AG09309 (cell line): Measurements from ENCODE around the gene KLHDC2.
"Not testable (repeated sequence)": the region's sequence is repeated elsewhere in the genome, so short reads cannot be mapped to it uniquely, and the experiment has no call there.

Source experiments
- DNase-seq: peaks from one replicate; pipeline ENCODE4 v3.0.0-alpha.2; 2010; ENCODE audit warnings: low read depth
- H3K4me3 ChIP-seq: 2 replicates; pipeline ENCODE4 v1.5.1; 2011; ENCODE audit warnings: mild to moderate bottlenecking, low read depth, low read length, moderate library complexity; ENCODE audit not compliant: control insufficient read depth
- TF ChIP-seq, protein P1 (sequence below): IDR thresholded peaks from 2 replicates; pipeline ENCODE4 v1.5.1; 2011; ENCODE audit warnings: mild to moderate bottlenecking, low read depth, low read length, inconsistent platforms; ENCODE audit not compliant: insufficient read depth, control insufficient read depth; ENCODE audit errors: missing control alignments

Gene KLHDC2, protein sequence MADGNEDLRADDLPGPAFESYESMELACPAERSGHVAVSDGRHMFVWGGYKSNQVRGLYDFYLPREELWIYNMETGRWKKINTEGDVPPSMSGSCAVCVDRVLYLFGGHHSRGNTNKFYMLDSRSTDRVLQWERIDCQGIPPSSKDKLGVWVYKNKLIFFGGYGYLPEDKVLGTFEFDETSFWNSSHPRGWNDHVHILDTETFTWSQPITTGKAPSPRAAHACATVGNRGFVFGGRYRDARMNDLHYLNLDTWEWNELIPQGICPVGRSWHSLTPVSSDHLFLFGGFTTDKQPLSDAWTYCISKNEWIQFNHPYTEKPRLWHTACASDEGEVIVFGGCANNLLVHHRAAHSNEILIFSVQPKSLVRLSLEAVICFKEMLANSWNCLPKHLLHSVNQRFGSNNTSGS

DNA sequence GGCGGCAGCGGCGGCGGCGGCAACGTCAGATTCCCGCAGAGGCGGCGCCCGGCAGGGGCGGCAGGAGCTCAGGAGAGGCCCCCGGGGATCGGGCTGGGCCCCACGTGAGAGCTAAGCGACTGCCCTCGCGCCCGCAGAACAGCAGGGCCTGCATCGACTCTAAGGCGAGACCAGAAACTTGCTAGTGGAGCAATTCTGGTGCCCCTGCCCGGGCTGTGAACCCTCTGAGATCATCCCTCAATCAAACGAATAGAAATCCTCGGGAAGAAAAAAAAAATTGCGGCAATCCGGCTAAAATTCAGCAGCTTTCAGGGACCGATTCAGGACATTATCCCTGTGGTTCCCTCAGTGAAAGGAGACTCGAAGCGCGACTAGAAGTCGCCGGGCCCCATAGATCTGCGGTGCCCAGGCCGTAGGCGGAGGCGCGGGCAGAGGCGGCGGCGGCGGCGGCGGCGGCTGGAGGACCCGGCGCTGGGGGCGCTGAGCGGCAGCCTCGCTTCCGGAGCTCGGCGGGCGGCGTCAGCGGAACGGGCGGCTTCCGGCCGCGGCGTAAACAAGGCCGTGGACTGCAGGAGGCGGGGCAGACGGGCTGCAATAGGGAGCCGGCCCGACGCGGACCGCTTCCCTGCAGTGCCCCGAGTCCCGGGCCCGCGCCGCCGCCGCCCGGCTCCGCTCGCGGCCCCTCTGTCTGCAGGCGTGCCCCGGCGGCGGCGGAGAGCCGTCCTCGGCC, at the start of gene KLHDC2:
Gene KLHDC2 (plus strand): TSS at position 583 of the 730 bp plus-strand sequence. CDS start 316 bp downstream, outside the sequence.
- peak within 1 kb of the TSS; percentile 93 for H3K4me3 ChIP-seq
- TF ChIP-seq, protein P1, sequence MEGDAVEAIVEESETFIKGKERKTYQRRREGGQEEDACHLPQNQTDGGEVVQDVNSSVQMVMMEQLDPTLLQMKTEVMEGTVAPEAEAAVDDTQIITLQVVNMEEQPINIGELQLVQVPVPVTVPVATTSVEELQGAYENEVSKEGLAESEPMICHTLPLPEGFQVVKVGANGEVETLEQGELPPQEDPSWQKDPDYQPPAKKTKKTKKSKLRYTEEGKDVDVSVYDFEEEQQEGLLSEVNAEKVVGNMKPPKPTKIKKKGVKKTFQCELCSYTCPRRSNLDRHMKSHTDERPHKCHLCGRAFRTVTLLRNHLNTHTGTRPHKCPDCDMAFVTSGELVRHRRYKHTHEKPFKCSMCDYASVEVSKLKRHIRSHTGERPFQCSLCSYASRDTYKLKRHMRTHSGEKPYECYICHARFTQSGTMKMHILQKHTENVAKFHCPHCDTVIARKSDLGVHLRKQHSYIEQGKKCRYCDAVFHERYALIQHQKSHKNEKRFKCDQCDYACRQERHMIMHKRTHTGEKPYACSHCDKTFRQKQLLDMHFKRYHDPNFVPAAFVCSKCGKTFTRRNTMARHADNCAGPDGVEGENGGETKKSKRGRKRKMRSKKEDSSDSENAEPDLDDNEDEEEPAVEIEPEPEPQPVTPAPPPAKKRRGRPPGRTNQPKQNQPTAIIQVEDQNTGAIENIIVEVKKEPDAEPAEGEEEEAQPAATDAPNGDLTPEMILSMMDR, result no peak
- peak; percentile 58 for DNase-seq

DNA sequence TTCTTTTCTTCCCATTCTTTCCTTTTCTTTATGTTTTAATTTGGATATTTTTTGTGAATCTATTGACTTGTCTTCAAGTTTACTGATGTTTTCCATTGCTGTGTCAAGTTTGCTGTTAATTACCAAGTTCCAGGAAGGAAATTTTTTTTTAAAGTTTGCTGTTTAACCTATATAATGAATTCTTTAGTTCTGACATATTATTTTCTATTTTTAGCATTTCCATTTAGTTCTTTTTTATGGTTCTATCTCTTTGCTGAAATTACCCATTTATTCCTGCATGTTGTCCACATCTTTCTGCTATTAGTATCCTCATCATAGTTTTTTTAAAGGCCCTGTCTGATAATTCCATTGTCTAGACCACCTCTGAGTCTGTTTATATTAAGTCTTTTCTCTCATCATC, 47.2 kb upstream of the KLHDC2 start:
- no peak for DNase-seq
- TF ChIP-seq, protein P1, result no peak
- no peak overlapping the region for H3K4me3 ChIP-seq

DNA sequence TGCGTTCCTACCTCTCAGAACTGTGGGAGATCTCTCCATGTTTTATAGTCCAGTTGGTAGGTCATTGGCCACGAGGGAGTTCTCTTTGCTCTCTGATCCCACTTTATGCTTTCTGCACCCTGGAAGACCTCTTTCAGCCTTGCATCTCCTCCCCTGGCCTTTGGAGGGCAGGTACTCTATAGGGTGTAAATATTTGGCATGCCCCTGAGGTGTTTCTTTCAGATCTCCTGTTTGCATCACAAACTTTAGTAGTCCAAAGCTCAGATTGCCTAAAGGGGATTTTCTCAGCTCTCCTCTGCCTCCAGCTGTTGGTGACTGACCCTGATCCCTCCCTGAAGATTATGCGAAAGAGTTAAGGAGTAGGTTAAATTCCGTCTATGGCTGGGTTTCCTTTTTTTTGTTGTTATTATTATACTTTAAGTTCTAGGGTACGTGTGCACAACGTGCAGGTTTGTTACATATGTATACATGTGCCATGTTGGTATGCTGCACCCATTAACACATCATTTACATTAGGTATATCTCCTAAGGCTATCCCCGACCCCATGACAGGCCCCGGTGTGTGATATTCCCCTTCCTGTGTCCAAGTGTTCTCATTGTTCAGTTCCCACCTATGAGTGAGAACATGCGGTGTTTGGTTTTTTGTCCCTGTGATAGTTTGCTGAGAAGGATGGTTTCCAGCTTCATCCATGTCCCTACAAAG, 46.1 kb upstream of the KLHDC2 start:
- not testable (repeated sequence) for DNase-seq, H3K4me3 ChIP-seq

DNA sequence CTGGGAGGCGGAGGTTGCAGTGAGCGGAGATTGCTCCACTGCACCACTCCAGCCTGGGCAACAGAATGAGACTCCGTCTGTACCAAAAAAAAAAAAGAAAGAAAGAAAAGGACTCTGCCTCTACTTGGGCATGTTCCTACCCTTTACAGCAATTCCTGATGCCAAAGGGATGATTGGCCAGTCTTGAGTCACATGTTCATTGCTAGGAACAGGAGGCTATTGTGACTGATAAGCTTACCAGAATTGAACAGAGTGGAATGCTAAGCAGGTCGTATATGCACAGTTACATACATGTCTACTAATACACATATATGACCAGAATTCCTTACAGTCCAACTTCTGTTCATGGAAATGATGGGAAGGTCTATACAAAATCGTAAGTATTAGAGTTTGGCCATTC, 40.8 kb upstream of the KLHDC2 start:
- TF ChIP-seq, protein P1, result no peak
- DNase-seq, result no peak
- H3K4me3 ChIP-seq, result no peak overlapping the region

DNA sequence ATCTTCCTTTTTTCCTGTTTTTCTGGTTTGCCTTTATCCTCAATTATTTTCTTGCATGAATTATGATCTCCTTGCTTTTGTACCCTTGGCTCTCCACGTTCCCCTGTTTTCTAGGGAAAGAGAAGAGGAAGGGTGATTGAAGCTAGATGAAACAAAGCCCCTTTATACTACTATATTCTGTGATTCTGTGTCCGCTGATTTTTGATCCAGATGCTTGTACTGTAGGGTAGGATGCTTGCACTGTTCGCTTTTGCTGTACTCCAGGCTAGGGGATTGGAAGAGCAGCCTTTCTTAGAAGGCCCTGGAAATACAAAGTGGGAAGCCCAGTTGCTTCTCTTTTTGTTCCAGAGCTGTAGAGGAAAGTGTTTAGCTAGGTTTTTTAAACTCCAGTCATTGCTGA, 35.1 kb upstream of the KLHDC2 start:
- no peak for DNase-seq
- H3K4me3 ChIP-seq, result no peak overlapping the region
- TF ChIP-seq, protein P1, result no peak

DNA sequence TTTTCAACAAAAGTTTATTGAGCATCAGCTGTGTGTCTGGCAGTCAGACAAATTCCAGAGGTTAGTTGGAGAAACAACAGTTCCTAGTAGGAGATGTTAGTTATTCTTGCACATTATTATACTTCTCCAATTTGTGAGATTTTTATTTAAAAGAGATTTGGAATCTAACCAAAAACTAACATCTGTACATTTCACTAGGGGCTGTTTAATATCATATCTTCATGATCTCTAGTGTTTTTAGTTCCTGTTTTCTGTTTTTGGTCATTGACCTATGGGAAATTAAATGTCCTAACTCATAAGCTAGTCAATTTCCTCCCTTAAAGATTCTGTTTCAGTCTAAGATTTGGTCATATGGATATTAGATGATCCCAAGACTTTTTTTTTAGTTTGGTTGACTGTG, 34.1 kb upstream of the KLHDC2 start:
- TF ChIP-seq, protein P1, result no peak
- DNase-seq, result no peak

DNA sequence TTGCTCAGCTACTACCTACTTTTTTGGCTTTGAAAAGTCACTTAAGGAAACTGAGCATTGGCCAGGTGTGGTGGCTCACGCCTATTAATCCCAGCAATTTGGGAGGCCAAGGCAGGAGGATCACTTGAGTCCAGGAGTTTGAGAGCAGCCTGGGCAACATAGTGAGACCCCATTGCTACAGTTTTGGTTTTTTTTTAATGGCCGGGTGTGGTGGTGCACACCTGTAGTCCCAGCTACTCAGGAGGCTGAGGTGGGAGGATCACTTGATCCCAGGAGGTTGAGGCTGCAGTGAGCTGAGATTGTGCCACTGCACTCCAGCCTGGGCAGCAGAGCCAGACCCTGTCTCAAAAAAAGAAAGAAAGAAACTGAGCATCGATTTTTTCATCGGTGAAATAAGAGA, 32.3 kb upstream of the KLHDC2 start:
- not testable (repeated sequence) for H3K4me3 ChIP-seq, DNase-seq

More for the DNA sequence above, 34.1 kb upstream of the KLHDC2 start:
- no peak overlapping the region for H3K4me3 ChIP-seq
